Body of pancreas (tissue), 4 donors: ENCODE results near the gene RIPK3.

Source experiments
- POLR2A ChIP-seq, 3 donors: fragments of 450-650 bp; IDR thresholded peaks; one replicate each; pipeline ENCODE4 v1.6.1; 2016; ENCODE audit warnings: antibody characterized with exemption in 3 of 3, mild to moderate bottlenecking in 2 of 3
- TF ChIP-seq, protein P1 (sequence below), 7 experiments: fragments of 450-650 bp in 4 of 7; fragments of 200-600 bp in 3 of 7; sonication (generic) in 3 of 7; IDR thresholded peaks; one replicate each; pipeline ENCODE4 v1.5.1; 2016 to 2019; ENCODE audit warnings: antibody characterized with exemption in 7 of 7

DNA sequence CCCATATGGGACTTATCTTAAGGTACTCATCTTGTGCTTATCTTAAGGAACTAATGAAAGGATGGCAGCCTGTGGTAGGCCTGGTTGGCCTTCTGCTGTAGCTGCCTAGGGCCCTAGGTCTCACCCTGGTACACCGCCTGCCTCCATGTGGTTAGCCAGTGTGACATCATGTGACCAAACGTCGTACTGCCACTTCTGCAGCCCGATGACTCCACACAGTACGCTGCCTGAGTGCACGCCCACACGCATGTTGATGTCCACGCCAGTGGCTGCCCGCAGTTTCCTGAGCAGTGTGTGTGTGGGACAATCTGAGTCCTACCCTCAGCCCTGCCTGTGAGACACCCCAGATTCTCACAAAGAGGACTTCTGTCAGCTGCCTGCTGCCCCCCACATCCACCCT, 10.1 kb downstream of the RIPK3 start:
- TF ChIP-seq, protein P1, sequence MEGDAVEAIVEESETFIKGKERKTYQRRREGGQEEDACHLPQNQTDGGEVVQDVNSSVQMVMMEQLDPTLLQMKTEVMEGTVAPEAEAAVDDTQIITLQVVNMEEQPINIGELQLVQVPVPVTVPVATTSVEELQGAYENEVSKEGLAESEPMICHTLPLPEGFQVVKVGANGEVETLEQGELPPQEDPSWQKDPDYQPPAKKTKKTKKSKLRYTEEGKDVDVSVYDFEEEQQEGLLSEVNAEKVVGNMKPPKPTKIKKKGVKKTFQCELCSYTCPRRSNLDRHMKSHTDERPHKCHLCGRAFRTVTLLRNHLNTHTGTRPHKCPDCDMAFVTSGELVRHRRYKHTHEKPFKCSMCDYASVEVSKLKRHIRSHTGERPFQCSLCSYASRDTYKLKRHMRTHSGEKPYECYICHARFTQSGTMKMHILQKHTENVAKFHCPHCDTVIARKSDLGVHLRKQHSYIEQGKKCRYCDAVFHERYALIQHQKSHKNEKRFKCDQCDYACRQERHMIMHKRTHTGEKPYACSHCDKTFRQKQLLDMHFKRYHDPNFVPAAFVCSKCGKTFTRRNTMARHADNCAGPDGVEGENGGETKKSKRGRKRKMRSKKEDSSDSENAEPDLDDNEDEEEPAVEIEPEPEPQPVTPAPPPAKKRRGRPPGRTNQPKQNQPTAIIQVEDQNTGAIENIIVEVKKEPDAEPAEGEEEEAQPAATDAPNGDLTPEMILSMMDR (IDR thresholded peaks at IDR 0.05) = no peak
- TF ChIP-seq POLR2A (IDR thresholded peaks at IDR 0.05) = peak in 1 of 3 donors; percentile 23
